CD1c-positive myeloid dendritic cell (primary cell): Measurements from ENCODE around the gene SLC1A4.
"Not testable (repeated sequence)": the region's sequence is repeated elsewhere in the genome, so short reads cannot be mapped to it uniquely, and the experiment has no call there.

ENCODE experiments used
- DNase-seq: peaks from one replicate; pipeline ENCODE4 v3.0.0-alpha.2; 2016; ENCODE audit errors: extremely low spot score

The SLC1A4 gene

GRCh38 chr2:65026154-65026553 lies 37.0 kb downstream of the SLC1A4 start:
- no peak for DNase-seq

DNA sequence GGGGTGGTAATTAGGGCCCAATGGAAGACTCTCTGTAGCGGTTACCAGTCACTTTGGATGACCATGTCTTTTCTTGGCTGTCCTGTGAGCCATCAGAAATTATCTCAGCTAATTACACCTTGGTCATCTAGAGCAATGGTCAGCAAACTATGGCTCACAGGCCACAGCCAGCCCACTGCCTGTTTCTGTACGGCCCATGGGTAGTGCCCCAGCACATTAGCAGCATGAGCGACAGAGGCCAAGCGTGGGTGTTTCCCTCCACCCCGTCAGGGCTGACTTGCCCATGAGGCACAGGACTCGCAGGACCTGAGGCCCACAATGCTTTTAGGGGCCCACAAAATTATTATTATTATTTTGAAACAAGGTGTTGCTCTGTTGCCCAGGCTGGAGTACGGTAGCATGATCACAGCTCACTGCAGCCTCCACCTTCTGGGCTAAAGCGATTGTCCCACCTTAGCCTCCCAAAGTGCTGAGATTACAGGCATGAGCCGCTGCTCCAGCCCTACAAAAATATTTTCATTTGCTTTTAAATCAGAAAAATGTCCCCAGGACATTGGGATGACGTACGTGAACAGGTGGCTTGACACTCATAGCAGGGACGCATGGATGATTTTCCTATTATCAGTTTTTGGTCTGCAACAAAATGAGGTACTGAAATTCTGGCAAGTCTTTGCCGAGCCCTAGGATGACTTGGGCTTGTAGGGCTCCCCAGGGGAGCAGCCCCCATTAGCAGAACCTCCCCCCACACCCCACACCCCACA lies 37.7 kb downstream of the SLC1A4 start:
- DNase-seq, result no peak

GRCh38 chr2:65027616-65028244 lies 38.5 kb downstream of the SLC1A4 start:
- DNase-seq, result peak; percentile 46

DNA sequence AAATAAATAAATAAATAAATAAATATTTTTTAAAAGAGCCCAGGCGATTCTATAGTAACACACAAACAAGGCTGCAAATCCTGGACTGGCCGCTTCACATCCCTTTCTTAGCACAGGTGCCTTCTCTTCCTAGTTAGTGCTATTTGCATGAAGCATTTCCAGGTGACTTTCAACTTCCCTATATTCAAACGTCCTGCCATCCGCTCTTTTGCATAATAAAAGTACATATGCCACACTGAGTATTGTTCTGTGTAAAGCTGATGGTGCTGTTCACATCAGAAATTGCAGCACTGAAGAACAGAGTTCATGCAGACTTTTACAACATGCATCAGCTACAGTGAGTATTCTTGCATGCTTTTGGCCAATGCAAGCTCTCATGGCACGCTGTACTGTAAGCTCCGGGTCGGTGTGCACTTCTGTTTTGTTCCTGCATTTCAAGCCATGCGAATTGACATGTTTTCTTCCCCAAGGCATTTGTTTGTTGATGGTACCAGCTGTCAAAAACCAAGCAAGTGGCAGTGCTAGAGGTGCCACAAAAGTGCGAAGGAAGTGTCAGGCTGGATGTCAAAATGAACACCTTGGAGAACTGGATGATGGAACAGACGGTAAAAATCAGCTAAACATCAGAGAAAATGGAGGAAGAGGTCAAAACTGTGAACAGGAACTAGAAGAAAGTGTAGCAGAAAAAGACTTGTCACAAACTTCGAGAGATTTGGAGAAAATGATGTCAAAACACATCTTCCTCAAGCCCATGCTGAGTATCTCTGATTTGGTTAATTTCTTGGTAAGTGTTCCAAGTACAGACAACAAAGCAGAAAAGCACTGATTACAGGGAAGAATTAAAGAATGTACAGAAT lies 41.5 kb downstream of the SLC1A4 start:
- DNase-seq, result no peak

- no peak for DNase-seq
These were observed 42.3 kb downstream of the SLC1A4 start for GRCh38 chr2:65031341-65032018.

GRCh38 chr2:65032019-65032975 lies 43.1 kb downstream of the SLC1A4 start:
- DNase-seq, result no peak

DNA sequence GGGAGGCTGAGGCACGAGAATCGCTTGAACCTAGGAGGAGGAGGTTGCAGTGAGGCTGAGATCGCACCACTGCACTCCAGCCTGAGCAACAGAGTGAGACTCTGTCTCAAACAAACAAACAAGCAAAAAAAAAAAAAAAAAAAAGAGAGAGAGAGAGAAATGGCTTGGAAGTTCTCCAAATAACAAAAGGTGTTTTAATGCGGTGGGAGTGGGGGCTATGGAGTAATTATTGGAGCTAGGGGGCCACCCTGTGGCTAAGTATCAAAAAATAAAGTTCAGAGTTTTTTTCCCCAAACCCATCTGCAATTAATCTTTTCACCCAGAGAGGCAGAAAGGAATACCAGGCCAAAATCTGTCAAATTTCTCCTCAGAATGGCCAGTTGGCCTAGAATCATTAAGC lies 44.0 kb downstream of the SLC1A4 start:
- peak; percentile 25 for DNase-seq

DNA sequence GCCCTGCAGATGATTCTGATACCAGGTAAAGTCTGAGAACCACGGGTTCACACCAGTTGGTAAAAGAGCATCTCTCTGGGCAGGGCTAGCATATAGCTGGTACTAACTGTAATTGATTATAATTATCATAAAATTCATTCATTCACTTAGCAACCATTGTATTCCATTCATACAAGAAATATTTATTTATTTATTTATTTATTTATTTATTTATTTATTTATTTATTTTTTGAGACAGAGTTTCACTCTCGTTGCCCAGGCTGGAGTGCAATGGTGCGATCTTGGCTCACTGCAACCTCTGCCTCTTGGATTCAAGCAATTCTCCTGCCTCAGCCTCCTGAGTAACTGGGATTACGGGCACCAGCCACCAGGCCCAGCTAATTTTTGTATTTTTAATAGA lies 44.5 kb downstream of the SLC1A4 start:
- DNase-seq, result not testable (repeated sequence)

DNA sequence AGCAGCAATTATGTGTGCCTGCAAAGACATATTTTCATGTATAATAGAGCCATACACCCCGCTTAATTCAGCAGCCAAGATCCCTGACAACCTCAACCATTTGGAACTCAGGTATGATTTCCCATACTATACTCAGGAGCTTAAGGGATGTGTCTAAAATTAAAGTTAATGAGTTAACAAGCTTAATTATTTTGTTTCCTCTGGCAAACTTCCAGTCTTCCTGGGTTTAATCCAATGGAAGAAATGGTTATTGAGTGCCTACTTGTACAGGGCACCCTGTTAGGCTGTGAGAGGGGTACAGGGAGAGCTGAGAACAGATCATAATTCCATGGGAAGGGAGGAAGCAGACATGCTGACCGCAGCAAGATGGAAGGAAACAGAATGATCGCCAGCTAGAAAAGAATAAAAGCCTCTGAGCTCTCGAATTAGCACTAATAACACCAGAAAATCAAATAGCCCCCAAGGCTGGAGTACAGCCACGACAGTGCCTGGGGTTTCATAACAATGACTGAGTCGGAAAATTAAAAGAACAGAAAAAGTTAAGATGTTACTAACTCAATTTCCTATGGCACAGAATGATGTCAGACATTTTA lies 46.2 kb downstream of the SLC1A4 start:
- DNase-seq, result no peak

DNA sequence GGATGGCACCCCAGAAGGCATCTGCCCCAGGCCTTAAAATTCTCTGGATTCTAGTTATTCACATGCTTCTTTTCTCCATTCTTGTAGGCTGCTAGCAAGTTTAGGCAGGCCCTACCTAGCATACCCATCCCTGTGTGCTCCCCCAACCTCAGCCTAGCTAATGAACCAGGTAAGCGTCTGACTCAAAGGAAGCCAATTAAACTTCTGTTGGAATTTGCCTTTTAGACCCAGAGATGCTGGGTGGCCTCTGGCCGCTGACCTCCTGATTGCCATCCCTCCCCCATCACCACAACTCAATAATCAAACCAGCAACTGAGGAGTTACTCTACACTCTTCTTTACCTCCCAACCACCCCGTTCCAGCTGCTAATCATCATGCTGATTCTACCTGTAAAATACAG lies 48.0 kb downstream of the SLC1A4 start:
- no peak for DNase-seq

- no peak for DNase-seq
These were observed 50.4 kb downstream of the SLC1A4 start for GRCh38 chr2:65039640-65040039.

DNA sequence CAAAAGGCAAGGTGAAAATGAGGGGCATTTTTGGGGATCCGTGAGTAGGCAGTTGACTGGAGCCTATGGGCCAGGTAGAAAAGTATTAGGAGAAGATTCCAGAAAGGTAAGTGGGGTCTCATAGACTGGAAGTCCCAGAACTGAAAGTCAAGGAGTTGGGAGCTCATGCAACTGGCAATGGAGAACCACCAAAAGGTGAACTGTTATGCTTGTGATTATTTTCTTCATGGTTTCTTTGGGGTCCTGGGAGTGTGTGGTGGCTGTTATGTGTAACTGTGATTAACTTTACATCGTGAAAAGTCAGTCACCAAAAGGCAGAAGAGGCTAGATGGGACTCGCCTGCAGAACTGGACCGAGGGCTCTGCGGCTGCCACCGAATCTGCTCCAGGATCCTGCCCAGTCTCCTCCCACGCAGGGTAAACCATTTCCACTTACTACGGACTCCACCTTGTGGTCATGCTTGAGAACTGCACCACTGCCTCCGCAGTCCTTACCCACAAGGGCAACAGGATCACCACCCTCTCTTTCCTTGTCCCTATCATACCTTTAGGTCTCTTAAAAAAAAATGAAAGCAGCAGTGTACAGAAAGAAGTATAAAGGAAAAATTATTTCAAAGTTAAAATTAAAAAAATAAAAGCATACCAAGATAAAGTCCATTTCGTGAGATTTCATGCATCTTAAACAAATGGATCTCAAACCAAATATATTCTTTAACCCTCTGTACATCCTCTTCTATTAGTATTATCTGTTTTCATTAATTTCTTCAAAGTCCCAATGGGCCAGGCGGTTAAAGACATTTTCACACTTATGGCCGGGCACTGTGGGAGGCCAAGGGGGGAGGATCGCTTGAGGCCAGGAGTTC lies 51.4 kb downstream of the SLC1A4 start:
- DNase-seq, result peak; percentile 92

- DNase-seq, result no peak
These were observed 53.8 kb downstream of the SLC1A4 start for GRCh38 chr2:65043001-65043400.

GRCh38 chr2:65044097-65044735 lies 55.0 kb downstream of the SLC1A4 start:
- no peak for DNase-seq

DNA sequence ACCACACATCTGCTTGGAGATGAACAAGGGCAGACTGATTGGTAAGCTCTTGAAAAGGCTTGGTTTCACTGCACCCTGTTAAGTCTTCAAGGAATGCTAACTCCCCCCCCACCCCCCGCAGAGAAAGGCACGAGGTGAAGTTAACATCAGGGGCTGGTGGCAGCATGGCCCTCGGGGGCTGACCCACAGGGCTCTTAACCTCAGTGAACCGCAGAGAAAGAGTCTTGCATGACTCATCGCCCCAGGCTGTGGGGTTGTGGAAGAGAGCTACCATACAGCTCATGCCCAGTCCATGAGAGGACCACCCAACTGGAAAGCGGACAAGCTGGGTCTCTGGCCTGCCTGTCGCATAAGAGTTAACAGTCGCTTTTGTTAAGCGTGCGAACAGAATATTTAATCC lies 56.5 kb downstream of the SLC1A4 start:
- no peak for DNase-seq

- DNase-seq, result no peak
These were observed 57.6 kb downstream of the SLC1A4 start for GRCh38 chr2:65046633-65047407.

DNA sequence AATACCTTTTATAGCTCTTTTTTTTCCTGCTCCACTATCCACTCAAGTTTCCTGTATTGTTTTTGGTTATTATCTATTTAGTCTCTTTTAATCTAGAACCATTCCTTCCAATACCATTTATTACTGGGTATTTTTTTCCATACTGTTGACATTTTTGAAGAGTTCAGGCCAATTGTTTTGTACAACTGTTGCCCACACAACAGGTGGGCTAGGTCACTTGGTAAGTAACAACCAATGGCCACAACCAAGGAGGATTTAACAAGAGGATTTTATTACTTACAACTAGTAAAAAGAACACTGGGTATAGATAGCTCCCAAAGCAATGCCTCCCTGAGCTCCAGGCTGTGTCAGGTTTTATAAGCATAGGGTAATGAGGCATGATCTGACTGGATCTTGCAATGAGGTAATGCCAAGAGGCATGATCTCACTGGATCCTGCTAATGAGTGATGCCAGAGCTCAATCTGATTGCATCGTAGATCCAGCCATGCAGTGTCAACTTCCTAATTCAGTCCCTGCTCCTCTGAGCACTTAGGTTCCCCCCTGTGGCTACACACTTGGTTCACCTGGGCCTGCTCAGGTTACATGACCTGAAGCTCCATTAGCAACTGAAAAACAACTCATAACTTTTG lies 59.9 kb downstream of the SLC1A4 start:
- no peak for DNase-seq

DNA sequence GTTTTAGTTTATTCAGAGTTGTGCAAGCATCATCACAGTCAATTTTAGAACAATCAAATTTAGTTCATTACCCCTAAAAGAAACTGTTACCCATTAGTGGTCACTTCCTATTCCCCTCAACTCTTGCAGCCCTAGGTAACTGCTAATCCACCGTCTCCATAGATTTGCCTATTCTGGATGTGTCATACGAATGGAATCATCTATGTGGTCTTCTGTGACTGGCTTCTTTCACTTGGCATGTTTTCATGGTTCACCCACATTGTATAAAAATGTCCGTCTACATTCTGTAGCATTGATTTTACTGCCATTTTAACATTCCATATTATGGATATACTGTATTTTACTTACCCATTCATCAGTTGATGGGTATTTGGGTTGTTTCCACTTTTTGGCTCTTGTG lies 61.7 kb downstream of the SLC1A4 start:
- DNase-seq, result no peak
